SU-DHL-6 (cell line): ENCODE measurements around the gene TAGLN2.

Source experiments
- H2AFZ ChIP-seq: fragments of 200-600 bp; sonication (generic); 2 replicates; pipeline ENCODE4 v1.6.1; 2014; ENCODE audit warnings: low read depth, mild to moderate bottlenecking, moderate library complexity, mixed read lengths, antibody characterized with exemption, low read length; ENCODE audit not compliant: severe bottlenecking
- H3F3A ChIP-seq: fragments of 200-600 bp; shearing (Covaris generic); 2 replicates; pipeline ENCODE4 v1.6.0; 2016; ENCODE audit warnings: antibody characterized with exemption, mild to moderate bottlenecking; ENCODE audit not compliant: insufficient read depth
- H3K27ac ChIP-seq: fragments of 200-600 bp; sonication (generic); 2 replicates; pipeline ENCODE4 v1.5.1; 2016; ENCODE audit warnings: low read depth, mild to moderate bottlenecking, low read length, moderate library complexity, mixed read lengths
- H3K27me3 ChIP-seq: fragments of 200-600 bp; sonication (generic), shearing (Covaris generic); 2 replicates; pipeline ENCODE4 v1.6.0; 2014; ENCODE audit warnings: mild to moderate bottlenecking, low read length
- H3K36me3 ChIP-seq: fragments of 200-600 bp; sonication (generic); 2 replicates; pipeline ENCODE4 v1.6.1; 2014; ENCODE audit warnings: mild to moderate bottlenecking, low read length, mixed read lengths
- H3K4me2 ChIP-seq: fragments of 300-600, 200-600 bp; shearing (Covaris generic), sonication (generic); 2 replicates; pipeline ENCODE4 v1.6.0; 2014; ENCODE audit warnings: low read length, low read depth, mild to moderate bottlenecking; ENCODE audit not compliant: poor library complexity, severe bottlenecking
- H3K4me3 ChIP-seq: fragments of 200-600 bp; sonication (generic); 2 replicates; pipeline ENCODE4 v1.5.1; 2014; ENCODE audit warnings: antibody characterized with exemption, low read length, mild to moderate bottlenecking, mixed read lengths; ENCODE audit not compliant: insufficient read depth, poor library complexity, severe bottlenecking
- H3K79me2 ChIP-seq: fragments of 200-600 bp; sonication (generic); 2 replicates; pipeline ENCODE4 v1.6.1; 2014; ENCODE audit warnings: mild to moderate bottlenecking, low read length, moderate library complexity; ENCODE audit not compliant: insufficient read depth
- H3K9ac ChIP-seq: fragments of 200-600 bp; sonication (generic); 2 replicates; pipeline ENCODE4 v1.7.0; 2014; ENCODE audit warnings: mild to moderate bottlenecking, low read length
- H3K9me2 ChIP-seq: fragments of 200-600 bp; sonication (generic); replicated peaks from 2 replicates; pipeline ENCODE4 v1.6.1; 2014; ENCODE audit warnings: low read length; ENCODE audit not compliant: insufficient read depth
- H3K9me3 ChIP-seq: fragments of 200-600 bp; sonication (generic); 2 replicates; pipeline ENCODE4 v1.6.1; 2014; ENCODE audit warnings: low read length, mixed read lengths; ENCODE audit not compliant: insufficient read depth
- H4K20me1 ChIP-seq: fragments of 200-600 bp; sonication (generic); 2 replicates; pipeline ENCODE4 v1.6.1; 2014; ENCODE audit warnings: low read depth, mild to moderate bottlenecking, antibody characterized with exemption, low read length, moderate library complexity, mixed read lengths
- EZH2phosphoT487 ChIP-seq: fragments of 200-600 bp; sonication (generic), shearing (Covaris generic); conservative IDR thresholded peaks from 2 replicates; pipeline ENCODE4 v1.6.1; 2018; ENCODE audit warnings: mild to moderate bottlenecking, antibody characterized with exemption, low read length, moderate library complexity, mixed read lengths
- TF ChIP-seq, protein P1 (sequence below): fragments of 200-600 bp; sonication (generic); IDR thresholded peaks from one replicate; pipeline ENCODE4 v1.5.1; 2017; ENCODE audit warnings: antibody characterized with exemption, mild to moderate bottlenecking, low read length, moderate library complexity; ENCODE audit not compliant: insufficient read depth, poor library complexity, severe bottlenecking

TAGLN2 gene

DNA sequence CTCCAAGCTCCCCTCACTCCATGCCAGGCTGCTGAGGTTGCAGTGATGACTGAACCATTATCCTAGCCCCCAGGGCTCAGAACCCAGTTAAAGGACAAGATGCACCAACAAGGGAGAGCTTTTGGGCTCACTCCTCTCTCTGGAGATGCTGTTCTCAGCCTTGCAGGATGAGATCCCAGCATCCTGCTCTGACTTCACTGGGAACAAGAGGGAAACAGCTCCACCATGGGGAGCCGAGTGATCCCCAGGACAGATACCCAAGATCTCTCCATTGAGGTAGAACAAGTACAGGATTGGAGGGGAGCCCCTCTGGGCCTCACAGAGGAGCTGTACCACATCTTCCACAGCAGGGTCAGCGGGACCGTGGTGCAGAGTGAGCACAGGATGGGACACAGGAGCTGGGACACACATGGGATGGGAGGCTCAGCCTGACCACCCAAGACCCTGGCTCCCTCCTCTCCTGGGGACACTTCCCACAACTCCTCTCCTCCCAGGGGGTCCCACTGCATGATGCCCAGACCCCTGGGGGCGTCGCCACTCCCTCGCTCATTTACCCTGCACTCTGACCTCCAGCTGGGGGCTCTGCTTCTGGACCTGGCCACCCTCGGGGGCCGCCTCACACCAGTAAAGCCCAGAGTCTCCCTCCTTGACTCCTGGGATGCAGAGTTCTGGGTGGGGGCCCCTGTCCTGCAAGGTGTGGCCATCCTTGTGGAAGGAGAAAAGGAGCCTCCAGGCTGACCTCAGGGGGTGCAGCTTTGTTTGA lies 47.3 kb upstream of the TAGLN2 start:
- Histone ChIP-seq H3K9ac (no peak overlapping the region), H3K4me3 (no peak overlapping the region), H4K20me1 (no peaks in the 10 kb centered on the region)

DNA sequence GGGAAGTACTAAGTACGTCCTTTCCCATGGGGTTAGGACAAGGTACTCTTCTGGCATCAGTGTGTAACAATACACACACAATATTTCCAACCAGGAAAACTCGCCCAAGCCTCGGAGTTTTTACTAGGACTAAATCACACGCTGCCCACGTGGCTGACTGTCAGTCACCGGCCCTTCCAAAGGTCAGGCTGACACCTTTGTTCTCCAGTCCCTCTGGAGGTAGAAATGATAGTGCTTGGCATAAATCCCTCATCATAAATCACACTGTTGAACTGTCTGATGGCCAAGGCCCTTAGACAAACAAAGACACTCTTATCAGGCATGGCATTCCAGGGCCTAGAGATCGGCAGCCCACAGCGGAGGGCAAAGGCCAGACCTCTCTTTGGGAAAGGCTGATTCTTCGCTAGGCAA lies 45.6 kb upstream of the TAGLN2 start:
- H3K4me2 ChIP-seq = no peak overlapping the region
- H3K9ac ChIP-seq = no peak overlapping the region
- no peak overlapping the region for H3K27ac ChIP-seq
- no peak for TF ChIP-seq EZH2phosphoT487
- TF ChIP-seq, protein P1, sequence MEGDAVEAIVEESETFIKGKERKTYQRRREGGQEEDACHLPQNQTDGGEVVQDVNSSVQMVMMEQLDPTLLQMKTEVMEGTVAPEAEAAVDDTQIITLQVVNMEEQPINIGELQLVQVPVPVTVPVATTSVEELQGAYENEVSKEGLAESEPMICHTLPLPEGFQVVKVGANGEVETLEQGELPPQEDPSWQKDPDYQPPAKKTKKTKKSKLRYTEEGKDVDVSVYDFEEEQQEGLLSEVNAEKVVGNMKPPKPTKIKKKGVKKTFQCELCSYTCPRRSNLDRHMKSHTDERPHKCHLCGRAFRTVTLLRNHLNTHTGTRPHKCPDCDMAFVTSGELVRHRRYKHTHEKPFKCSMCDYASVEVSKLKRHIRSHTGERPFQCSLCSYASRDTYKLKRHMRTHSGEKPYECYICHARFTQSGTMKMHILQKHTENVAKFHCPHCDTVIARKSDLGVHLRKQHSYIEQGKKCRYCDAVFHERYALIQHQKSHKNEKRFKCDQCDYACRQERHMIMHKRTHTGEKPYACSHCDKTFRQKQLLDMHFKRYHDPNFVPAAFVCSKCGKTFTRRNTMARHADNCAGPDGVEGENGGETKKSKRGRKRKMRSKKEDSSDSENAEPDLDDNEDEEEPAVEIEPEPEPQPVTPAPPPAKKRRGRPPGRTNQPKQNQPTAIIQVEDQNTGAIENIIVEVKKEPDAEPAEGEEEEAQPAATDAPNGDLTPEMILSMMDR = no peak
- no peaks in the 10 kb centered on the region for H3F3A ChIP-seq
- no peaks in the 10 kb centered on the region for H3K9me3 ChIP-seq
- H3K4me3 ChIP-seq = no peak overlapping the region
- H3K79me2 ChIP-seq = no peaks in the 10 kb centered on the region
- H4K20me1 ChIP-seq = no peaks in the 10 kb centered on the region
- no peak overlapping the region for H2AFZ ChIP-seq
- H3K36me3 ChIP-seq = no peaks in the 10 kb centered on the region
- no peaks in the 10 kb centered on the region for H3K27me3 ChIP-seq
- H3K9me2 ChIP-seq = no peaks in the 10 kb centered on the region

More for the DNA sequence above, 47.3 kb upstream of the TAGLN2 start:
- H2AFZ ChIP-seq = no peak overlapping the region
- no peak for TF ChIP-seq EZH2phosphoT487
- TF ChIP-seq, protein P1 = no peak
- no peaks in the 10 kb centered on the region for H3K9me3 ChIP-seq
- H3K4me2 ChIP-seq = no peak overlapping the region
- no peaks in the 10 kb centered on the region for H3K36me3 ChIP-seq
- H3K9me2 ChIP-seq = no peaks in the 10 kb centered on the region
- H3F3A ChIP-seq = no peaks in the 10 kb centered on the region
- no peaks in the 10 kb centered on the region for H3K79me2 ChIP-seq
- H3K27me3 ChIP-seq = no peaks in the 10 kb centered on the region
- no peak overlapping the region for H3K27ac ChIP-seq

DNA sequence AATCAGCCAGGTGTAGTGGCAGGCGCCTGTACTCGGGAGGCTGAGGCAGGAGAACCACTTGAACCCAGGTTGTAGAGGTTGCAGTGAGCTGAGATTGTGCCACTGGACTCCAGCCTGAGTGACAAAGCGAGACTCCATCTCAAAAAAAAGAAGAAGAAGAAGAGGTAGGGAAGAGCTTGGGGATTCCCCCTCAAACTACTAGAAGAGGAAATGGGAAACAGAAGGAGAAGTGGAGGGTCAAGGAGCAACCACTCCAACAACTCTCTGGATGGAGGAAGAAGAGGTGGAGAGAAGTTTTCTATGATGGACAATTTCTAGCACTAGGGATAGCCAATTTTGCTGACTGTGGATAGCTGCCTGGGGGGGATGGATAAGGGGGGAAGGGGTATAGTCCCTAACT lies 43.6 kb upstream of the TAGLN2 start:
- H3K4me3 ChIP-seq = no peak overlapping the region
- no peaks in the 10 kb centered on the region for H3K9me3 ChIP-seq
- no peaks in the 10 kb centered on the region for H3K36me3 ChIP-seq
- H3K27ac ChIP-seq = no peak overlapping the region
- H4K20me1 ChIP-seq = no peaks in the 10 kb centered on the region
- no peaks in the 10 kb centered on the region for H3K79me2 ChIP-seq
- H3K27me3 ChIP-seq = no peaks in the 10 kb centered on the region
- TF ChIP-seq, protein P1 = no peak
- TF ChIP-seq EZH2phosphoT487 = no peak
- H3F3A ChIP-seq = no peaks in the 10 kb centered on the region
- H3K4me2 ChIP-seq = no peak overlapping the region
- H2AFZ ChIP-seq = no peak overlapping the region
- H3K9me2 ChIP-seq = no peaks in the 10 kb centered on the region
- no peak overlapping the region for H3K9ac ChIP-seq
